GM19324 (cell line): ENCODE data around the gene CD81.

ENCODE experiments used
- ATAC-seq: cut with Tn5 transposase; IDR thresholded peaks from one replicate; pipeline ENCODE4 v1.9.1; 2021; ENCODE audit warnings: mild to moderate bottlenecking, moderate library complexity; ENCODE audit not compliant: unreplicated experiment, low FRiP score

The CD81 gene

GRCh38 chr11:2417856-2418692 is 41.0 kb downstream of the CD81 start:
- no peak for ATAC-seq

- ATAC-seq: no peak
Measured at GRCh38 chr11:2418693-2419360, 41.7 kb downstream of the CD81 start.

GRCh38 chr11:2419638-2420501 is 42.8 kb downstream of the CD81 start:
- no peak for ATAC-seq

DNA sequence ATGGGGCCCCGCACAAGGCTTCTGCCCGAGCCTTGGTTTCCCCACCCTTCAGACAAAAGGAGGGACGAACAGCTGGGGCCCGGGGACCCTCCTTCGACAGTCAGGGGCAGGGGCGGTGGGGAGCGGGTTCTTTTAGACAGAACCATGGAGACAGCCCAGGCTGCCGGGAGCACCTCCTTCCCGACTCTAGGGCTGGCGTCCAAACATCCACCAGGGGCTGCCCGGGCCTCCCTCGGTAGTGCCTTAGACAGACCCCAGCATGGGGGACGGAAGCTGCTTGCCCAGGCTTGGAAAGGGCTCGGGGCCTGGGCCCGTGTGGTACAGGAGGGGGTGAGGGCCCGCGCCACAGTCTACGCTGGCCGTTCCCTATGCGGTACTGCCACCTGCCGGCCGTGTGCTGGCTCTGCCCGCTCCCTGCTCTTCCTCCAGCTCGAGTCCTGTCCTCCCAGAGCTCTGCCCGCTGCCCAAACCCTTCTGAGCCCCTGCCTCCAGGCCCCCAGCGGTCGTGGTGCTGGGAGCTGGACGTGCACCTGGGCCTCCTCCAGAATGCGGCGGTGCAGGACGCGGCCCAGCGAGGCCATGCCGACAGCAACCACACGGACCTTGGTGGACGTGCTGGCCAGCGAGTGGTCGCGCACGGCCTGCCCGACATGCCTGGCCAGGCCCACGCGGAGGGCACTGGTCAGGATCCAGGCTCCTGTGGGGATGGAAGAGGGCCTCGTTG is 43.6 kb downstream of the CD81 start:
- ATAC-seq: no peak

GRCh38 chr11:2421226-2421994 is 44.3 kb downstream of the CD81 start:
- no peak for ATAC-seq

DNA sequence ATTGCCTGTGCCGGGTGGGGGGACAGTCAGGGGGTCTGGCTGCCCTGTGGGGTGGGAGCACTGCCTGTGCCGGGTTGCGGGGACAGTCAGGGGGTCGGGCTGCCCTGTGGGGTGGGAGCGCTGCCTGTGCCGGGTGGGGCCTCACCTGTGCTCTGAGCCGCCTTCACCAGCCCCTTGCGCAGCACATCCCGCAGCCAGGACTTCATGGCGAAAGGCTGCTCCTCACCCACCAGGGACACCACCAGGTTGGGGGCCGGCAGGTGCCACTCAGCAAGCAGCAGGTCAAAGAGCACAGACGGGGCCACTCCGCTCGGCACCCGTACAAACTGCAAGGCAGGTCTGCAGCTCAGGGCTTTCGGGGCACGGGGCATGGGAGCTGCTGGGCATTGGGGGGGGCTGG is 44.9 kb downstream of the CD81 start:
- ATAC-seq: no peak

DNA sequence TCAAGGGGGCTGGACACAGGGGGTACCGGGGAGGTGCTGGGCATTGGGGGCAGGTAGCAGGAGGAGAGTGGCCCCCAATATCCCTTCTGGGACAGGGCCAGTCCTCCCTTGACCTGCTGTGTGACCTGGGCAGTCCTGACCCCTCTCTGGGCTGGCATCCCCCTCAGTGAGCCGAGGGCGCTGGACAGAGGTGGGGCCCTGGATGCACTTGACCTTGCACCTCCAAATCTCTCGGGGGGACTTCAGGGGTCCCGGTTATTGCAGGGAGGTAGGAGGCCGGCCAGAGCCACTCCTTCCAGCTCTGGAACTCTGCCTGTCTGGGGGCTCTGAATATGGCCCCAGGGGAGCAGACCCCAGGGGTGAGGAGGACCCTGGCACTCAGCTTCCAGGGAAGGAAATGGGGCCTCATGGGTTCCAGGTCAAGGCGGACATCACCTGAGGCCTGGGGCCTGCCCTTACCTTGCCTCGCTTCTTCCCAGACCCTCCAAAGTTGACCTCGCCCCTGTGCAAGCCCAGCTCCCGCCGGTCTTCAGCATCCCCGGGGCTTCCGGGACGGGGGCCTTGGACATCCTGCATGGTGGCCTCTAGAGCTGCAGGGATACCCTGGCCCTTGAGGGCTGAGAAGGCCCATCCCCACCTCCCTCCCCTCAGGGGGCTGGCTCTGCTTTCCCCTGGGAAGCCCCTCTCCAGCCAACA is 45.5 kb downstream of the CD81 start:
- no peak for ATAC-seq

DNA sequence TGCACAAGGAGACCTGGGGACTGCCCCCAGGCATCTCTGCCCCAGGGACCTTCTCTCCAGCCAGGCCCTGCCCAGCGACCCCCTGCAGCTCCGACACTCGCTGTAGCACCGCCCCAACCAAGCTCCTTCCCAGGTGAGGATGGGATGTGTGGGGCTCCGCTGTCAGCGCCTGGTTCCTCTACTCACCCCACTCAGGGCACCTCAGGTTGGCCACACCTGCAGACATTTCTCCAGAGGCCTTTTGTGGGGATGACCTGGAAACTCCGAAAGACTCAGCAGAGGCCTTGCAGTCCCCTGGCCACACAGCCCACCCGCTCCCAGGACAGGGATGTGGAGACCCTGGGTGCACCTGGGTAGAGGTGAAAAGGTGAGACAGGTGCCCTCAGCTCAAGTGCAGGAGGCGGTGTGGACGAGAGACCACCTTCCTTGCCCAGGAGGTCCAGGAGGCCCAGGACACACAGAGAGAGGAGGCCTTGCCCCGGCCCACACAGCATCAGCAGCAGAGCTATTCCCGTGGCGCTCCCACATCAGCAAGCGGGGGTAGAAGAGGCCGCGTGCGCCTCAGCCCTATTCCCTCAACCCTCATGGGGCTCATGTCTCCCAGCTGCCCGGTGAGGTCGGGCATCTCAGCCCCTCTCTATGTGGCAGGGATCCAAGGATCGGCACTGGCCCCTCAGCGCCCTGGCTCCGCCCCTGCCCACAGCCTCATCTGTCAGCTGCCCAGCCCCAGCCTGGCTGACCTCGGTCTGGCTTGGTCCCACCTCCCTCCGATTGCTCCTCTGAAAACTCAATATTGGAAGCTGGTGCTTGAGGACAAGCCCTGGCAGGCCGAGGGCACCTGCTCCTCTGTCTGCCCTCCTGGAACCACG is 46.3 kb downstream of the CD81 start:
- no peak for ATAC-seq

DNA sequence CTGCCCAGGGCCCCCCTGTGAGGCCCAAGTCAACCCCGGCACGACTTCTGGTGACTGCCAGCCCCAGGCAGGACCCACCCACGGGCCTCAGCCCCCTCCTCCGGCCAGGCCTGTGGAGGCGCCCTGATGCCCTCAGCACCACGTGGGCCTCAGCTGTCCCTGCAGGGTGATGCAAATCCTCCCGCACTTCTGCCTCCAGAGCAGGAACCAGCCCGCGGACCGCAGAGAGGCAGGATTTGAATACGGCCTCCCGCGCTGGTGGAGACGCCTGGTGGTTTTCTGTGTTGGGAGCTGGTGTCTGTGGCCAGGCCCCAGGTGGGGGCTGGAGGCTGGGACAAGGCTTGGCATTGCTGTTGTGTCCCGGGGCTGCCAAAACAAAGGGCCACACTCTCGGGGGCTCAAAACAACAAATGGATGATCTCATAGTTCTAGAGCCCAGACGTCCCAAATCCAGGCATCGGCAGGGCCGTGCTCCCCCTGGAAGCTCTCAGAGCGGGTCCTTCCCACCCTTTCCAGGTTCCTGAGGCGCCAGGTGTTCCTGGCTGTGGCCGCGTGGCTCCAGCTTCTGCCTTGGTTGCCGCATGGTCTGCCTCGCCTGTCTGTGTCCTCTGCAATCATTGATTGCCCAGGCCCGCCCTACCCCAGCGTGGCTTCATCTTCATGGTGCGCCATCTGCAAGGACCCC is 47.8 kb downstream of the CD81 start:
- ATAC-seq: no peak

DNA sequence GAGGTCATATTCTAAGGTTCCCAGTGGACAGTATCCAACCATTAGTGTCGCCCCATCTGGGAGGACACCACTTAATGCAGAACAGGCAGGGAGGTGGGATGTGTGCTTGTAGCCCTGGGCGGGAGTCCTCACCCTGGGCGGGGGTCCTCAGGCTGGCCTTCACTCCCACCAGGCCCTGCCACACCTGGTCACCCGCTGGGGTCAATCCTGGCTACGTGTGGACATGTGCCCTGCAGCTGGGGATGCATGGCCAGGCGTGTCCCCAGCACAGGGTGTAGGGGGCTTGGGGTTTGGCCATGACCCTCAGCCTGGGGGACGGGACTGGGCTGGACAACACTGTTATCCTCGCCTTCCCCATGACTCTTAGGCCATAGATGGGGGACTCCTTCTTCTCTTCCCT is 48.4 kb downstream of the CD81 start:
- no peak for ATAC-seq

DNA sequence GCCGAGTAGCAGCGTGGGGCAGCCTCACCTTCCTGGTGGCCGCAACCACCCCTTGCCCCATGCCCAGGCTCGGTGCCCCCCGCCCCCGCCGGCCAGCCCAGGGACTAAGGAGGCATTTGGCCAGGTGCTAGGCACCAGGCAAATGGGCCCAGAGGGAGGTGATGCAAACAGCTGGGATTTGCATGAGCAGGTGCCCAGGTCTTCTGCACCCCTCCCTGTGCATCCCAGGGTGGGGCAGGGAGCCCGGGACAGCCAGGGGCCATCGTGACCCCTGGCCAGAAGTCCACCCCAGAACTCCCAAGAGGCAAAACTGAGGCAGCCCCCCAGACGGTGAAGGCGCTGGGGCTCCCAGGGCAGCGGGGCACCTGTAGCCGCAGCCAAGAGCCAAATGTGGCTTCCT is 49.1 kb downstream of the CD81 start:
- ATAC-seq: no peak

DNA sequence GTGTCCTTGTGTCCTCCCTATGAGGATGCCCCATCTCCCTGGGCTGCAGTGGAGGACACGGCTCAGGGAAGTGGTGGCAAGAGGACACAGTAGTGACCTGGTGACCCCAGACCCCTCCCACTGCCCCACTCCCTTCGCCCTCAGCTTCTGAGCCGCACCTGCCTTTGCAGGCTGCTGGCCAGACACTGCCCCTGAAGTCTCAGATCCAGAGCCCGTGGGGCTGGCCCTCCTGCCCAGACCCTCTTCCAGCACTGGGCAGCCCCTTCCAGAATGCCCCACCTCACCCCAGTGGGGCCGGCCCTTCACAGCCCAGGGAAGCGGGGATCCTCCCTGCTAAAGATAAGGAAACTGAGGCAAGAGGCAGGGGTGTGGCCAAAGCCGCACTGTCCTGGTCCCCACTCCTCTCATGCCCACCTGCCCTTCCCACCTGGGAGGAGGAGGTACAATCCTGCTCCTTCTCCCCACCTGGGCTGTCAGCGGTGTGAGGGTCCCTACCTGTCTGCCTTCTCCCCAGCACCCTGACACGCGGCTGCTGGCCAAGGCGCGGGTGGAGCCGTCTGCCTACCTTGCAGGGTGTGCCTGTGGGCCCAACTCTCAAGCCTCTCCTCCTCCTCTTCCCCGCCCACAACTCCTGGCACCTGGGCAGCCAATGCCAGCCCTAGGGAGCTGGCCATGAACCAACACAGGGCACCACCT is 49.9 kb downstream of the CD81 start:
- ATAC-seq: no peak

- ATAC-seq: no peak
Measured at GRCh38 chr11:2427721-2428321, 50.7 kb downstream of the CD81 start.

GRCh38 chr11:2428322-2428795 is 51.2 kb downstream of the CD81 start:
- no peak for ATAC-seq

DNA sequence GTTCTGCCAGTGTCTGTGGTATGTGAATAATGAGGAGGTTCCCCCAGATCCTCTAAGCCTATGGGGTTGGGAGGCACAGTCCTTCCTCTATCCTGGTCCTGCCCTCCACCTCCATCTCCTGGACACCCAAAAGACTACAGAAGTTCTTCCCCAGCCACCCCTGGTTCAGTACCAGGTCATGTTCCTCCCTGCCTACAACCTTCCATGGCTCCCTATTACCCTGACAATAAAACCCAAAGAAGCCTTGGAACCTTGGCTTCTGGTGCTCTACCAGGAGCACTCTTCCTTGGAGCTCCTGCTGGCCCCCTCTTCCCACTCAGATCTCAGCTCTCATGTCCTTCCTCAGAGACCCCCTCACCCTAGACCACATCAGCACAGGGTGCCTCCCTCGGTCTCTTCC is 54.3 kb downstream of the CD81 start:
- no peak for ATAC-seq

- no peak for ATAC-seq
Measured at GRCh38 chr11:2432171-2432621, 55.1 kb downstream of the CD81 start.
